ENCODE results near the gene PHACTR1.

The PHACTR1 gene

GRCh38 chr6:13262302-13263230, 546.0 kb downstream of the PHACTR1 start:
- no peak for DNase-seq (ENCODE audit: low read depth in 3 of 3)

DNA sequence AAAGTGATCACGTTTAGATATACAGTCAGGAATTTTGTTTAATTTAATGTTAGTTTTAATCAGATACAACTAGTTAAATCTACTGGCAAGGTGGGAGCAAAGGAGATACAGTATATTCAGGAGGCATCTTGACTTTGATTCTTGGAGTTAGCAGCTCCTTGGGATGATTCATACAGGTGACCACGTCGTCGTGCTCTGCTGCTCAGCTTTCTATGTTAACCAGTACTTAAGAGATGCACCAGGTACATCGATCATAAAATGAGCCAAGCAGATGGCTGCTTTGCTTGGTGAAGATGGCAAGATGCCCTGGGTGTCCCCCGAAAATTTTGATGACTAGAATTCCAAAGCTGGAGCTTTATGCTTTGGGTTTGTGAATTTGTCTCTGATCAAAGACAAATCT, 547.1 kb downstream of the PHACTR1 start:
- no peak for DNase-seq (ENCODE audit: low read depth in 3 of 3)

DNA sequence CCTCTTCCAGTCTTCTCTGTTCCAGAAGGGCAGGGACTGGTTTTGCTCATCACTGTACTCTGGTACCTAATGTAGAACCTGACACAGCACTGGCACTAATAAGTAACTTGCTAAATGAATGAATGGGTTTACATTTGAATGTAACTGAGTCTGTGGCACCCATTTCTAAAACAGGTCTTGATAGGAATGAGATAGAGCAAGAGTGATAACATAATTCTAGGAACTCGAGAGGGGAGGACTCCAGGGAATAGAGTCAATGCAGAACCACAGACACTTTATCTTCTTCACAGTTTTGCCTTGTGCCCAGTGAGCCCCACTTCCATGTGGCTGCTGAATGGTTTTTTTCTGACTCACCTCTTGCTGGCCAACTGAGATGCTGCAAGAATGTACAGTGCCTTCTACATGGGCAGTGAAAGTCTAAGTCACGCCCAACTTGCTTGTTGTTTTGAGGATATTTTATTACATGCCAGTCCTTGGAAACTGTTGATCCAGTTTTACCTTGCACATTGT, 550.6 kb downstream of the PHACTR1 start:
- DNase-seq (ENCODE audit: low read depth in 3 of 3), result no peak

GRCh38 chr6:13268913-13269518, 552.4 kb downstream of the PHACTR1 start:
- DNase-seq (ENCODE audit: low read depth in 3 of 3), result no peak

GRCh38 chr6:13272131-13273046, 555.8 kb downstream of the PHACTR1 start:
- no peak for DNase-seq (ENCODE audit: low read depth in 3 of 3)

DNA sequence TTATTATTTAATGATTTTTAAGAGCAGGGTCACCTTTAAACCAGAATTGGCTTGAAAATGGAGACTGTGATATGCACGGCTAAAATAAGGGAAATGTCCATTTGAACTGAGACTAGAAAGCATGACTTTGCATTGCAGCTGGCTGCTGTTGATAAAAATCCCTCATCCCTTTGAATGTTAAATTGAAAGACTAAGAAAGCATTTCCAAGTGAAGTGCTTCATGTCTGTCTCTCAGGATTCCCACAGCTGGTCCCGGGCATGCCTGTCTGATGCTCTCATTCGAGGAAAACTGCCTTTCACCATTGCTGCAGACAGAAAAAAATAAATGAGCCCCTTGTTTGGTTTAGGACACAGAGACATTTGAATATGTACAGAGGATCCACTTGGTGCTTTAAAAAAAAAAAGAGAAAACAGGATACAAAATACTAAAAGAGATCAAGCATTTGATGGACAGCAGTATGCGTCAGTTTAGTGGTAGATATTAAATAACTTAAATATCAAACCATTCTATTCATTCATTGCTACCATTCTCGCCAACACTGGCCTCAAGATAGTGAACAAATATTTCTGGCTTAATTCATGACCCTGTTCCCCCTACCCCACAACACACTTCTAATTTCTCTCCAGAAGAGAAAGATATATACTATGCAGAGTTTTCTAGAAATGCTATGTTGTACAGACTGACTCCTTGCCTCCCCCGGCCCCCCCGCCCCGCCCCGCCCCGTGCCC, 556.8 kb downstream of the PHACTR1 start:
- DNase-seq (ENCODE audit: low read depth in 3 of 3), result no peak

DNA sequence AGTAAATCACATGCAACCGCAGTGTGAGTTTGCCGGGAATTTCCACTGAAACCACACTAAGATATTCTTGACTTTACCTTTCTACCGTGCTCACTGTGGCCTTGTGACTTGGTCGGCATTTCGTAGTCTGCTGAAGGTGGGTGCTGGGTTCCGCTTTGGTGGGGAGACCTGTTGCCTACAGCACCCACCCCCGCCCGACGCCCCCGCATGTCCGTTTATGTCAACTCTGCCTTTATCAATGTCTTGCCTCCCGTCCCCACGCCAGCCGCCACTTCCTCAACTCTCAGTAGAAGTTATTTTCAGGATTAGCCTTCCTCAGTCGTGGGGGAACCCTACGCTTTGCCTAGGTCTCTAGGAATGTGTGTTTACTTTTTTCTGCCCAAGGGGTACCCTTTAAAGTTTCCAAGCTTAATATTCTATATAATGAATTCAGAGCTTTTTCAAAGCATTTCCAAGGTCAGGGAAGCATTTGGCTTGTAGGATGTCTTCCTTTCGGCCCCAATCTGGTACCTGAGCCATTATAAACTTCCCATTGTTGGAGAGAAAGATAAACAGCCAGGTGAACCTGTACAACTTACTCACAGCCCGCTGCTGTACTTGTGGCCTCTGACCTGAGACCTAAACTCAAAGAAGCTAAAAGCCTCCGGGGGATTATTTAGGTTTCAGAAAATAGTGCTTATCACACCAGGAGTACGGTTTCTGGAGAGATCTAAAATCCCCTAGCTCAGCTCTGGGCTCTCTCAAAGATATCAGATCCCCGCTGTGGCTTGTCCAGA, 557.6 kb downstream of the PHACTR1 start:
- DNase-seq (ENCODE audit: low read depth in 3 of 3), result peak; percentile 35 to 71 (median 69)

GRCh38 chr6:13274707-13275434, 558.3 kb downstream of the PHACTR1 start:
- DNase-seq (ENCODE audit: low read depth in 3 of 3), result no peak

DNA sequence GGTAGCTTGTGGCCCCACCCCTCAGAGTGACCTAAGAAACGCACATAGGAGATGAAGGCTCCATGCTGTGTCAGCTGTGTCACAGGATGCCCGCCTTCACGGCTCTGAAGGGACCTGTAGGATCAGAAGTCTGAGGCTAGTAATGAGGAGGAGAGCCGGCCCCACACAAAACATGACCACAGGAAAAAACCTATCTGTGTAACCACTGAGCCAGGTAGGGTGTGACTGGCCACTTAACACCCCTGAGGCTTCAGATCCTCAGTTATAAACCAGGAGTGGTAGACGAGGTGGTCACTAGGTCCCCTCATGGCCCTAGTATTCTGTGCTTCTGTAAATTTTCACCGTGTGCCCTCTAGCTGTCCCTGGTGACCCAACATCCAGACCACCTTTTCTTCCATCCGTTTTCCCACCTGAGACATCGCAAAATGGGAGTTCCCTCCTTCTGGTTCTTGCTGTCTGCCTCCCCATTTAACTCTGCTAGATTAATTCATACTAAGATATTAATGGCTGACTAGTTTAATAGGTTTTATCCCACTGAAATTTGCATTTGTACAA, 558.9 kb downstream of the PHACTR1 start:
- no peak for DNase-seq (ENCODE audit: low read depth in 3 of 3)

- DNase-seq (ENCODE audit: low read depth in 3 of 3), result no peak
Observed at GRCh38 chr6:13277231-13277630, 560.7 kb downstream of the PHACTR1 start.

DNA sequence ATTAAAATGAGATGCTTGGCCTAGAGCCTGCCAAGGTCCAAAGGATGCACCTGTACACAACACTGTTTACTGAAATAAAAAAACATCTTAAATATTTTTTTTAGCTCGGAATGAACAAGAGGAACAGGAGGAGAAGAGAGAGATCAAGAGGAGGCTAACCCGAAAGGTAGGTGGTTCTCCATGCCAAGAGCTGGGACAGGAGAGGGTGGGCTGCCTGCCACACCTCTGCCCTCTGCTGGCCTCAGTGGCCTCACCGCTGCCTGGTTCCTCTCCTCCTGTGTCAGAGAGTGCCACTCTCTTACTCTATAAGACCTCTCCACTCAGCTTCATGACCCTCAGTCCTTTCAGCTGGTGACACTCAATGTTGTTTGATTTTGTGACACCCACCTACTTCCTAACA, 561.6 kb downstream of the PHACTR1 start:
- DNase-seq (ENCODE audit: low read depth in 3 of 3), result no peak

GRCh38 chr6:13278991-13279390, 562.4 kb downstream of the PHACTR1 start:
- DNase-seq (ENCODE audit: low read depth in 3 of 3), result no peak

DNA sequence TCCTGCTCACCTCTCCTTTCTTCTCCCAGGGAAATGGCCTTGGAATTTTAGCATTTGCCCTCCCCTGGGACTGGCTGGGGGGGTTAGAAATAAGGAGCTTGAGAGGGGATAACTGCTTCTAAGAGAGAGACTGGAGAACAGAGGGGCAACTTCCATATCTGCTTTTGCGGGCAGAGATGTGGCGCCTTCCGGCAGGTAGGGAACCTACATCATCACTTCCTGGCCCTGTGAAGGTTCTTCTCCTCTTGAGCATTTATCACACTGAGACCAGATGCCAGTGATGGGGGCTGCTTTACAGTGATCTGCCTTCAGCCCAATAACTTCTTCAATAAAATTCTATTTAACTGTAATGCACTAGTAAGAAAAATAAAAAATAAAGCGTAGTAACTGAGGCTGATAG, 563.7 kb downstream of the PHACTR1 start:
- no peak for DNase-seq (ENCODE audit: low read depth in 3 of 3)

DNA sequence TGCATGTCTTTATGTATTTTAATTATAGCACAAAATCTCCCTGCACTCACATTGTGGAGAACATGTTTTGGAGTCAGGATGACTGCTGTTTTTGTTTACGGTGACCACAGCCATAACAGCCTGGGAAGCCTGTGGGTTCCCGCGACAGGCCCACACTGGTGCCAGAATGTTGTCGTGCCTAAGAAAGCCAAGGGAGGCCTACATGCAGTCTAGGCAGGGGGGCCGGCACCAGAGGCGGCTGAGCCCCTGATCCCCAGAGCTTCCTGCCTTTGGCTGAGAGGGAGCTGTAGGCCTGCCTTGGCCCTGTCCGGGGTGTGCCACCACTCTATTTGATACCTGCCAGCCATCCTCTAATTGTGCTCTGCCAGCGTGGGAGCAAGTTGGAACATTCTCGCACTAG, 565.1 kb downstream of the PHACTR1 start:
- DNase-seq (ENCODE audit: low read depth in 3 of 3), result no peak

DNA sequence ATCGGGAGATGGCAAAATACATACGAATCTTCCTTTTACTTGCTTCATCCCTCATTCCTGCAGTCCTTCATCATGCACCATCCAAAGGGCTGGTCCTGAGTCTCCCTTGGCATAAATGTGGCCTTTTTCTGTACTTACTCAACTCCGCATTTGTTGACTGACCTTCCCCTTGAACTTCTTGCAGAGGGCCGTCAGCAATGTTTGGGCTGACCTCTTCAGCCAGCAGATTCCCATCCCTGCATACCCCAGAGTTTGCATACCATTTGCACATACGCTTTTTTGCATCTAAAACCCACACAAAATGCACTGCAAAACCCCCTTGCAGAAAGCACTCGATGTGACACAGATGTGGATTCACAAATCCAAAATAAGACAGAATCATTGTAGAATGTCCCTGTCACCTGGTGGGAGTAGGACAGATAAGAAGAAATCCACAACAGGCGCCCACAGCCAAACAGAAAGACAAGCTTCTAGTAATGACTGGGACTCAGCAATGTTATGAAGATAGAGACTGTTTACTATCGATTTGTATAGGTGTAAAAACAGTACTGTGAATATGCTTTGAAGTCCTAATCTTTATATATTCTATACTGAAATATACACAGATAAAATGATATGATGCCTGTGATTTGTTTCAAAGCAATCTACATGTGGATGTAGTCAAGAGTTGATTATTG, 566.0 kb downstream of the PHACTR1 start:
- no peak for DNase-seq (ENCODE audit: low read depth in 3 of 3)

DNA sequence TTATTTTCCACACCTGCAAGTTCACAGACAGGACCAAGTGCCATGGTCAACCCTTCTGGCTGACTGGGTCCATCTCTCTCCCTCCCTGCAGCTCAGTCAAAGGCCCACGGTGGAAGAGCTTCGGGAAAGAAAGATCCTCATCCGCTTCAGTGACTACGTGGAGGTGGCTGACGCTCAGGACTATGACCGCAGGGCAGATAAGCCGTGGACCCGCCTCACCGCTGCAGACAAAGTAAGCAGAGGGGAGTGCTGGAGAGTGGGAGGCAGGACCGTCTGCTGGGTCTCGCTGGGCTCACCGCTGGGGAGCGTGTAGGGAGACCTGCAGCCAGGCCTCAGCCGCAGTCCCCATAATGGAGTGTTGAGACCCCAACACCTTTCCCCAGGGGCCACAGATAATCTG, 566.8 kb downstream of the PHACTR1 start:
- DNase-seq (ENCODE audit: low read depth in 3 of 3), result no peak

- DNase-seq (ENCODE audit: low read depth in 3 of 3), result no peak
Observed at GRCh38 chr6:13284646-13285045, 568.1 kb downstream of the PHACTR1 start.

- DNase-seq (ENCODE audit: low read depth in 3 of 3), result no peak
Observed at GRCh38 chr6:13285705-13286104, 569.1 kb downstream of the PHACTR1 start.

DNA sequence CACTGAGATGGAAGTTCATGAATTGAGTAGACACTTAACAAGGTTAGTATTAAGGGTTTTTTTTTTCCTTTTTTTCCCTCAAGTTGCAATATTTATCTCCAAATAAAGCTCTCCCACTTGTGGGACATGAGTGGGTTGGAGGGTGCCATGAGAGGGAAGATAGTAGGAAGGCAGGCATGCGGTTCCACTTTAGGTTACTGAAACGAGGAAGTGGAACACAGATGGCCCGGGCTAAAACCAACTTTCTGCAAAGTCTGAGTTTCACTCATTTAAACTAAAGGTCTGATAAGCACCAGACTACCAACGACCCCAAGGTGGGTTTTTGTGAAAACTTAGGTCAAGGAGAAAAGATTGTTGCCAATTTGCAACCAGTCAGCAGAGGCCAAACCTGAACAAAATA, 569.6 kb downstream of the PHACTR1 start:
- DNase-seq (ENCODE audit: low read depth in 3 of 3), result no peak

Data from stimulated activated CD4-positive, alpha-beta T cell treated with anti-CD3 and anti-CD28 coated beads, TNF-alpha, amount 100 ng/mL, for 4 hours (primary cell).